CD4-positive, alpha-beta T cell treated with Interleukin-10 for 1 hour (primary cell): ENCODE results near the gene FNBP1.
A peak's percentile ranks its signal among the peaks of the same experiment; 100 is the strongest.
"Not testable (repeated sequence)": the region's sequence is repeated elsewhere in the genome, so short reads cannot be mapped to it uniquely, and the experiment has no call there.

ENCODE experiments used
- DNase-seq: peaks from one replicate; pipeline ENCODE4 v3.0.0-alpha.2; 2020

The FNBP1 gene

DNA sequence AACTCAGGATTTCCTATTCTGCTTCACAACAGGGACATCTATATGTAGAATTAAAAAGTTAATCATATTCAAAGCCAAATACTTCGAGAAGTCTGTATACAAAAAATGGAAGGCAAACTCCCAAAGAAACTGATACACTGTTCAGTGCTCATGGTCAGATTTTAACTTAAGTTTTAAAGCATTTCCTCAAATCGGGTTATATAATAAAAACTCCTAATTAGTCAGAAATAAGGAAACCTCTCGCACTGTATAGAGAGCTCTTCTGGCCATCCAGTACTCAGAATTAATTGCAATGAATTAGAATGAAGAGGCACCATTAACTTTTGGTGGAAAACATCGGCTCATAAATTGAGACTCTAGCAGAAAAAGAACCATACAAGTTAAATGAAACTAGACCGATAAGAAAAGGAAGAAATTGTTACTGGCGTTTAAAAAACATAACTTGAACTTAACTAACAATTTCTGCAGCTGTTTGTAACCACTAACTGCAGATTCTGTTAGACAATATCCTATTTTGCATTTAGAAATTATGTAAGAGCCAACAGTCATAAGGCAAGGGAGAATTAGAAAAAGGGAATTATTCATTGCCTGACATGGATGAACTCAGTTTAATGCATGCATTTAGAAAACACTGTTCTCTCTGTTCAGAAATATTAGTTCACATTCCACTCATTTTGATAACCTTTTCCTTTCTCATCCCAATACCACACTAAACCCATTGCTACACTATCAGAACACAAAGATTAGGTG lies 96.6 kb downstream of the FNBP1 start:
- no peak for DNase-seq

GRCh38 chr9:129945314-129945713 lies 97.7 kb downstream of the FNBP1 start:
- peak; percentile 55 for DNase-seq

DNA sequence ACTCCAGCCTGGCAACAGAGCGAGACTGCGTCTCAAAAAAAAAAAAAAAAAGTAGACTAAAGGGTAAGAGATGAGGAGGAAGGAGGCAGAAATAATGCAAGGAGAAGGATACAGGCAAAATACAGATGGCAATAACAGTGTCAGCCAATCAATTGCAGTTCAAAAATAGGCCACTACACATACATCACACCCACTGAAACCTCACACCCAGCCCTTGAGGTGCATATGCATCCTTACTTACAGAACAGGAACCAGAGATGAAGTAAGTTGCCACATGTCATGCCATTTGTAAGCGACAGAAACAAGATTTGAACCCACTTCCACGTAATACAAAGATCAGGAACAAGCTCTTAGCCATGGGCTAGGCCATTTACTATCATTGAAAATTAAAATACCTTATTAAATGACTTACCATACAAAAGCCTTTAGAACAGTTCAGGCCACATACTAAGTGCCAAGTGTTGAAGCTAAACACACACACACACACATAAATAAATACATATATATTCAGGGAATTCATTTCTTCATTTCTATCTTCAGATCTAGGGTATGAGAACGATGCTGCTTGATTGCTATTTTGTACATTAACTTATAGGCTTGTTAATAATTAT lies 98.4 kb downstream of the FNBP1 start:
- peak; percentile 79 for DNase-seq

DNA sequence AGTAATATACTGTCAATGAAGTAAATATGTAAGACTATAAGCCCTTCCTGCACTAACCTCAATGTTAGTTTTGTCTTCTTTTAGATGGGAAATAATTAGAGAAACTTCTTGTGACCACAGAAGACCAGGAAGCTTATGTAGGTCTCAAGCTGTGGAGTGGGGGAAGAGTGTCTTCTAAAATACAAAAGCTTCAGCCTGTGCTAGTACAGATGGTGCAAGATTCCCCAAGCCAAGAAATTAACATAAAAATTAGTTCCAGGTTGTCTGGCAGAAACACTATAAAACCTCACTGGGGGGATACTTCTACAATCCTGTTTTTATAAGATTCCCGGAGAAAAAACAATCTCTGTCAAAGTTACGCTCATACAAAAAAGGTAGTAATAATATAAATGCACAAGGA lies 103.6 kb downstream of the FNBP1 start:
- DNase-seq: no peak

DNA sequence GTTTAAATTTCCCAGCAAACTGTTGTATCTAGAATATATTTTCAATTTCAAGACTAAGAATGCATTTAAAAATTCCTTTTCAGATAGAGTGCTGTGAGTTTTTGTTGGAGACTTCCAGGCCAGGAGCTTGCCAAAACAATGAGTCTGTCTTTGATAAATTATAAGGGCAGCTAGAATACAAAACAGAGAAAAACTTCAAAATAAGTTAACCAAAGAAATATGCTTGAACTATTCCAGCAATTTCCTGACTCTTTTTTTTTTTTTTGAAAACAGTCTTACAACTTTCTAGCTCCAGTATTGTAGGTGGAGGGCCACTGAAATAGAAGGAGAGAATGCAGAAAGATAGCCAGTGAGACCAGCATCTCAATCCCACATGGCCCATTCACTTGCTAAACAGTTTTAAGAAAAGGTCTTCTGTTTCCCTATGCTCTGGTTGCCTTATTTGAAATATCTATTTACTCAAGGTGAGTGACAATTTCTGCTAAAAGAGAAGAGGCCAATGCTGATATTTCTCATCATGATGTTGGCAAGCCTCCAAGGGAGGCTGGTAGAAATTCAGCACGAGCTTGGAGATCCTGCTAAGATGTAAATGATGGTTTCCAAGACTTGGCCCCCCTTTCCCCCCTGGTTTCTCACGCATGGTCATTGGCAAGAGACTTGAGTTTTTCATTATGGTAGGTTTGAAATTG lies 104.6 kb downstream of the FNBP1 start:
- DNase-seq: no peak

DNA sequence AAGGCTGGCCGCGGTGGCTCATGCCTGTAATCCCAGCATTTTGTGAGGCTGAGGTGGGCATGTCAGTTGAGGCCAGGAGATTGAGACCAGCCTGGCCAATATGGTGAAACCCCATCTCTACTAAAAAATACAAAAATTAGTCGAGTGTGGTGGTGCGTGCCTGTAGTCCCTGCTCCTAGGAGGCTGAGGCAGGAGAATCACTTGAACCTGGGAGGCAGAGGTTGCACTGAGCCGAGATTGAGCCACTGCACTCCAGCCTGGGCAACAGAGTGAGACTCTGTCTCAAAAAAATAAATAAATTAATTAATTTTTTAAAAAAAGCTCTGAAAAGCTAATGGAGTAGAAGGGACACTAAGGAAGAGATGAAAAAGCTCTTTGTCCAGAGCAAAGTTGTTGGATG lies 105.1 kb downstream of the FNBP1 start:
- DNase-seq: not testable (repeated sequence)

DNA sequence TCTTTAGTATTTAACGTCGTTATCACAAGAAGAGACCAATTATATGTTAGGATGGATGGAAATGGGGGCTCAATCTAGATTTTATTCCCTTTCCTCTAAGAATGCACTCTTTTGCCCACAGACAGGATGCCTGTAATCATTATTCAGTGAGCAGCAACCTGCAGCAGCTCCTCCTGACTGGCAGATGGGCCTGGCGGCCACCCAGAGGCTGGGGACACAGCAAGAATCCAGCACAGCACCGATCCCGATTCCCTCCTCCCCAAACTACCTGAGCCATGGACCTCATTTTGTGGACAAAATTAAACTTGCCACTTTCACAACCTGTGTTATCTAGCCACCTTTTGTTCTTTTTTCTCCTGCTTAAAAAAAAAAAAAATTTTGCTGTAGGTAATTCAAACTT lies 106.8 kb downstream of the FNBP1 start:
- no peak for DNase-seq

DNA sequence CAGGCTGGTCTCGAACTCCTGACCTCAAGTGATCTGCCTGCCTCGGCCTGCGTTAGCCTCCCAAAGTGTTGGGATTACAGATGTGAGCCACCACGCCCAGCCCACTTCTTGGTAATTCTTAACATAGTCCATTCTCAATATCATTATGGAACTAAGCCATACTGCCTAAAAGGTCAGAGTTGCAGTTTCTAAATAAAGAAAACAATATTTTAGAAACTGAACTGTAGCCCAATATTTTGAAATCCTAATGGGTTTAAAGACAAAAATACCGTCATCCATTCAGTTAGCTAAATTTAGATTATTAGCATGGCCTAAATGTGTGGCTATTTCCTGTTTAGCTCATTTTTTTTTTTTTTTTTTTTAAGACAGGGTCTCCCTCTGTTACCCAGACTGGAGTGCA lies 108.2 kb downstream of the FNBP1 start:
- no peak for DNase-seq

DNA sequence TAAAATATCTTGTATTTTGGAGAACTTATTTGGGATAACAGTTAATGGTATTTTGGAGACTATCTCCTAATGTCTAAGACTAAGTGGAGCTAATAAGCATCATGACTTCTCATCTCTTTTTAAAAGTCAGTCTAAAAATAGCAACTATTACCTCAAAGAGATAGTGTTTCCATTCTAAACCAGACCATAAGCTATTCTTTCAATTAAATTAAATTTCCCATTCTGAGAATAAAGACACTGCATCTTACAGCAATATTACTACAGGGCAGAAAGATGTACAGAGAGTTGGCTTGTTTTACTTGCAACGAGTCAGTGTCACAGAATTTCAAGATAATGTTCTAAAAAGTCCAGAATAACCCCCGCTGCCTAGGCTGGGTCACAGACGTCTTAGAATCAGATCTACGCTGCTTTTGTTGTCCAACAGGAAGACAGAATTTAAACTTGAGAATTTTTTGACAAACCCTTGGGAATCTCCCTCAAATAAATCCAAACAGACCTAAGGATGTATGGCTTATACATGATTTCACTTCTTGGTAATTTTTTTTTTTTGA lies 108.9 kb downstream of the FNBP1 start:
- DNase-seq: peak; percentile 27

DNA sequence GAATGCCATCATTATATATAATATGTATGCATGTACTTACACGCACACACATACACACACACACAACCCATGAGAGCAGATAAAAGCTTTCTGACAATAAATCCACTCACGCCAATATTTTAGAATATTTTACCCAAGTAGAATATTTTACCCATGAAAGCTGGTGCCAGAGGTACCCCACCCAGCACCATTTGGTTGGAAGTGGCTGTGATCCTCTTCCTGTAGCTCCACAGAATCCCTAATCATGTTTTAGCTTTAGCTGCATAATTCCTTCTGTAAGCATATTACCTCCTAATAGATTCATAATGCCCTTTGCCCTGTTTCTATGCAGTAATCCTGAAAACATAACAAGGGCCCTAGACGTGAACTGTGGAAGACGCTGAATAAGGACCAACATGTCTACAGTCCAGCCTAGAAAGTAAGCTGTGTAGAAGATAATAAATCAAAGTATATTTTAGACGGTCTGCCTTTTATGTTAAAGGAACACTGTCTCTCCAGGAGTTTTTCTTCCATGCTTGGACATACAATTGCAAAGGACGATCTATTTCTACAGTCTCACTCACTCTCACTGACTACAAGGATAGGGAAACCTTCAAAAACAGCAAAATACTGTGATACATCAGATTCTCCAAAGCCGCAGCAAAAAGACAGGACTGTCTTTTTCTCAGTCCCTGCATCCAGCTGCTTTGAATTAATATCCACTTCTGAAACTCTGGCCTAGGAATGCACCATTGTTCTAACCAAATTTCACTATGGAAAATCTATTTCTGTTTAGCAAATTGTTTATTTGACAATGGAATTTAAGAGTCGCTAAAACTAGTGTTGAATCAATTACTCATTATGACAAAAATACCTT lies 109.6 kb downstream of the FNBP1 start:
- DNase-seq: no peak

- peak; percentile 39 for DNase-seq
These were observed 110.5 kb downstream of the FNBP1 start for GRCh38 chr9:129932303-129933151.

DNA sequence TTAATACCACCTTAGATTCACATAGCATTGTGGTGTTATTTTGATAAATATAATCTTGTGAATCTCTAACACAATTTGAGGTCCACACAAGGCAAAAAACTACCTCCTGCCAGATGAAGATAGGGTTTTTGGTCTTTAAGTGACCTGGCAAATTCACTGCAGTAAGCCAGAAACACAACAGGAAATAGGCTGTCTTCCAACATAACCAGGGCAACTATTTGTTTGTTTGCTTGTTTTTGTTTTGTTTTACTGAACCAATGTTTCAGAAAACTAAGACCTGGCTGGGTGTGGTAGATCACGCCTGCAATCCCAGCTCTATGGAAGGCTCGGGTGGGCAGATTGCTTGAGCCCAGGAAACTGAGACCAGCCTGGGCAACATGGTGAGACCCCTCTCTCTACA lies 112.2 kb downstream of the FNBP1 start:
- DNase-seq: peak; percentile 55

DNA sequence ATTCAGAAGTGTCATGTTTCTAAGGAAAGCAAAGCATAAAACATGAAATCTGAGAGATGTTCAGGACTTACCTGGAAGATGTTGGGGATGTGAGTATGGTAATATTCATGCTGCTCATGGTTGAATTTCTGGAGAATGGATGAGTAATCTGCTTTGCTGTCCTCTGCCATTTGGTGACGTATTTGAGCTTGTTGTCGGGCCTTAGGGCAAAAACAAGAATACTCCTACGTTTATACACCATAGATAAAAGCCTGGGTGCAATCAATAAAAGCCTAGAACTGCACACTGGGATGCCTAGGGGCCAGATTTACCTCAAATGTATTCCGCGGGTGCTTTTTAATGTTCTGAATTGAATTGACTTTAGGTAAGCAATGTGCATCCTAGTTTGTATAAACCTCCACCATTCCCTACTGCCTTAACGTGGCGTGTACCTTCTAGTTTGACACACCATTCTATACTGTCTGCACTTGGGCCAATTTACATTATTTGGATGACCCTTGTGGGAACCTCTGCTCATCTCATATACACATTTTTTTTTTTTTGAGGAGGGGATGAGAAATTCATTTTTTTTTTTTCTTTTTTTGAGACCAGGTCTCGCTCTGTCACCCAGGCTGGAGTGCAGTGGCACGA lies 113.4 kb downstream of the FNBP1 start:
- no peak for DNase-seq

DNA sequence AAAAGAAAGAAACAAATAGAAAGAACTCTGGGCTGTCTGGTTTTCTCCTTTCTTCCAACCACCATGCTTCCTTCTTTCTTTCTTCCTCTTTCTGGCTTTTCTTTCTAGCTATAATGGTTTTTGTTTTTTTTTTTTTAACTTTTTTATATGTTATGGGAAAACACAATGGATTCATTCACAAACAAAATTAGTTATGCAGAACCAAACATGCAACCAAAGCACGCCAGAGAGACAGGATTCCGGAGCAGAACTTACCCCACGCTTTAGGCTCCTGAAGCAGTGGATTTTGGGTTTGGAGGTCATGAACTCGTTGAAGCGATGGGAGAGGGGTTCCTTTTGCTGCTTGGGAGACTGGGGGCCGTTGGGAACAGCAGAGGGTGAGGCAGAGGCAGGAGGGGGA lies 119.4 kb downstream of the FNBP1 start:
- no peak for DNase-seq

GRCh38 chr9:129921905-129922304 lies 121.1 kb downstream of the FNBP1 start:
- DNase-seq: no peak

- DNase-seq: no peak
These were observed 123.1 kb downstream of the FNBP1 start for GRCh38 chr9:129919841-129920240.

GRCh38 chr9:129919277-129919676 lies 123.7 kb downstream of the FNBP1 start:
- DNase-seq: no peak

DNA sequence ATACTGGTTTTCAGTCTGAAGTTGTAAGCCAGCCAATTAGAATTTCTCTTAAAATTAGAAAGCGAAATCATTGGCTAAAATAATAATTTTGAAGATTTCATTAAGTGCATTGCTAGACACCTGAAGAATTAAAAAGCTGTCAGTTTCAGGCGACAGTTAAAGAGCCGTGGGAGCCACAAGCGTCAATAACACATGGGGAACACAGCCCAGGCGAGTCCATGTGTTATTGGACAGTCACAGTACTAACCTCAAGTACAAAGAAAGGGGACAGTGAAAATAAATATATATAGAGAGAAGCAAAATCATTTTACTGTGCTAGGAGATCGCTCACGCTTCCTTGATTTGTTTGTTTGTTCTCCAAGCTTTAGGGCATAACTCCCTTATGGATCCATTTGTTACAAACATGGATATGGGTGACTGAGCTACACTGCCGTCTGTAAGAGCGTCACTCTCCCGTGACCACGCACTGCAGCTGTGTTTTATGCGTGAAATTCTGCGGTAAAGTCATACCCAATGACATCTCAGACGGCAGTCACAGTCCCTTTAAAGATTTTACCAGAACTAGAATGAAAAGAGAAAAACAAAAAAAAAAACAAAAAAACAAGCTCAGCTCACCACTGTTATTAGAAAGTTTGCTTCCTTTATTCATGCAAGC lies 124.6 kb downstream of the FNBP1 start:
- DNase-seq: no peak

GRCh38 chr9:129916707-129917106 lies 126.3 kb downstream of the FNBP1 start:
- DNase-seq: no peak

DNA sequence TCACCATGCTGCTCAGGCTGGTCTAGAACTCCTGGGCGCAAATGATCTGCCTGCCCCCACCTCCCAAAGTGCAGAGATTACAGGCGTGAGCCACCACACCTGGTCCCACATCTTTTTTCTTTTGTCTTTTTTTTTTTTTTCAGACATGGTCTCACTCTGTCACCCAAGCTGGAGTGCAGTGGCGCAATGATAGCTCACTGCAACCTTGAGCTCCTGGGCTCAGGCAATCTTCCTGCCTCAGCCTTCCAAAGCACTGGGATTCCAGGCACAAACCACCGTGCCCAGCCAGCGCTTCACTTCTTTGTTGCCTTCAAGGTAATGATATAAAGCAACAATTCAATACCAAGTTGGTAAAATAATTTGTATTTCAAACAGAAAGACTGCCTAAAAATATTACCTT lies 128.9 kb downstream of the FNBP1 start:
- DNase-seq: no peak
